ENCODE data around the gene SENP6. TPM values are rescaled to one million over a fixed set of nuclear protein-coding genes. Genes with fewer than 3 reads are reported as not detected.

SENP6 gene
- total and polyA plus RNA-seq, 9 of the 15 experiments (the other 6 are each of a cell fraction or from before 2014, with no cell fraction given), result 11.1 to 79.4 (median 46.8) TPM

DNA sequence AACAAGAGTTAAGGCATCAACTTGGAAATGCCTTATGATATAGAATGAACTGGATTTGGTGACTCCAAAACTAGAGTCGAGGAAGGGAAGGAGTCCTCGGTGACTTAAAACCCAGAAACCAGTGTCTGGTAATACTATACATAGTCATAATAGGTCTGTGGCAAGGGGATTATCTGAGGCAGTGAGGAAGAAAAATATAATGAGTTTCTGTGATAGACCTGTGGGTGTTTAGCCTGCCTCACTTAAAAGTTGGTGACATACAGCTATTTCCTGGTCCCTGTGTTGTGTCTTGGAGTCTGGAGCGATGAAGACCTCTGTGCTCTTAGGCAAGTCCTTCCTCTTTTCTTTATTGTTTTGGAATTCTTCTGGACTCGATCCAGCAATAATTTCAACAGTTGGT is 142.3 kb downstream of the SENP6 start (continued):
- TF ChIP-seq, protein P1, sequence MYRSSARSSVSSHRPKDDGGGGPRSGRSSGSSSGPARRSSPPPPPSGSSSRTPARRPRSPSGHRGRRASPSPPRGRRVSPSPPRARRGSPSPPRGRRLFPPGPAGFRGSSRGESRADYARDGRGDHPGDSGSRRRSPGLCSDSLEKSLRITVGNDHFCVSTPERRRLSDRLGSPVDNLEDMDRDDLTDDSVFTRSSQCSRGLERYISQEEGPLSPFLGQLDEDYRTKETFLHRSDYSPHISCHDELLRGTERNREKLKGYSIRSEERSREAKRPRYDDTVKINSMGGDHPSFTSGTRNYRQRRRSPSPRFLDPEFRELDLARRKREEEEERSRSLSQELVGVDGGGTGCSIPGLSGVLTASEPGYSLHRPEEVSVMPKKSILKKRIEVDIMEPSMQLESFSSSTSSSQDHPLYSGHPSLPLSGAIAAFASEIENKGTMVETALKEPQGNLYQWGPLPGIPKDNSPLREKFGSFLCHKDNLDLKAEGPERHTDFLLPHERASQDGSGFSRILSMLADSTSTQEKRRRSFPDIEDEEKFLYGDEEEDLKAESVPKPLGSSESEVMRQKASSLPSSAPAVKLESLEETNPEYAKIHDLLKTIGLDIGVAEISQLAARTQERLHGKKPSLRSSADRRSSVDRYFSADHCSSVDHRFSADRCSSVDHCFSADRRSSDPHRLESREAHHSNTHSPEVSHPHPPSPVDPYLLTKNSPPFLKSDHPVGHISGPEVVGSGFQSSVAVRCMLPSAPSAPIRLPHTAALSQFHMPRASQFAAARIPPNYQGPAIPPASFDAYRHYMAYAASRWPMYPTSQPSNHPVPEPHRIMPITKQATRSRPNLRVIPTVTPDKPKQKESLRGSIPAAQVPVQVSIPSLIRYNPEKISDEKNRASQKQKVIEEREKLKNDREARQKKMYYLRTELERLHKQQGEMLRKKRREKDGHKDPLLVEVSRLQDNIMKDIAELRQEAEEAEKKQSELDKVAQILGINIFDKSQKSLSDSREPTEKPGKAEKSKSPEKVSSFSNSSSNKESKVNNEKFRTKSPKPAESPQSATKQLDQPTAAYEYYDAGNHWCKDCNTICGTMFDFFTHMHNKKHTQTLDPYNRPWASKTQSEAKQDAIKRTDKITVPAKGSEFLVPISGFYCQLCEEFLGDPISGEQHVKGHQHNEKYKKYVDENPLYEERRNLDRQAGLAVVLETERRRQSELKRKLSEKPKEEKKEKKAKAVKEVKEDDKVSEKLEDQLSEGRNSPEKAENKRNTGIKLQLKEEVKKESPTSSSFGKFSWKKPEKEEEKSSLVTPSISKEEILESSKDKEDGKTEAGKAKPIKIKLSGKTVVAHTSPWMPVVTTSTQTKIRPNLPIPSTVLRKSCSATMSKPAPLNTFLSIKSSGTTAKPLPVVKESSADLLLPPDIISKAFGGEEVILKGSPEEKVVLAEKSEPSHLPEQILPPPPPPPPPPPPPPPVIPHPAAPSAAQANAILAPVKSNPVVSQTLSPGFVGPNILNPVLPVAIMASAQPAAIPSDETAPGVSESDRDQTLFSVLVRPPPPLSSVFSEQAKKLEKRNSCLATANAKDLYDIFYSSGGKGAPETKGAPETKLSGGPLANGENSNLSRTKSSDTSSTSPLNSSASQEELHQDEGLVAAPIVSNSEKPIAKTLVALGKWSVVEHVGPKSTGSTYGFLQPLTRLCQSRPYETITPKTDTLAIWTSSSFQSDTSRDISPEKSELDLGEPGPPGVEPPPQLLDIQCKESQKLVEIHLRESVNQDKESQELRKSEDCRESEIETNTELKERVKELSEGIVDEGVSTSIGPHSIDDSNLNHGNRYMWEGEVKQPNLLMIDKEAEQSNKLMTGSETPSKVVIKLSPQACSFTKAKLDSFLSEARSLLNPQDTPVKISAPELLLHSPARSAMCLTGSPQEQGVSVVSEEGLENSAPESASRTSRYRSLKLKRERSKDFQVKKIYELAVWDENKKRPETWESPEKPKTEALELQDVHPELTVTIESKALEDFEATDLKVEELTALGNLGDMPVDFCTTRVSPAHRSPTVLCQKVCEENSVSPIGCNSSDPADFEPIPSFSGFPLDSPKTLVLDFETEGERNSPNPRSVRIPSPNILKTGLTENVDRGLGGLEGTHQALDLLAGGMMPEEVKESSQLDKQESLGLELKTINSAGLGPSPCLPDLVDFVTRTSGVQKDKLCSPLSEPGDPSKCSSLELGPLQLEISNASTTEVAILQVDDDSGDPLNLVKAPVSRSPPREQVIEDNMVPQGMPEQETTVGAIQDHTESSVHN (IDR thresholded peaks at IDR 0.05; ENCODE audit: borderline replicate concordance in 1 of 2, low read depth in 1 of 2), result no peak
- no peak for TF ChIP-seq MTA3 (IDR thresholded peaks at IDR 0.05; ENCODE audit: borderline replicate concordance)
- TF ChIP-seq BMI1 (IDR thresholded peaks at IDR 0.05; ENCODE audit: low read length), result no peak
- TF ChIP-seq TCFL5 (CRISPR knock-in tag; conservative IDR thresholded peaks at IDR 0.05), result no peak
- TF ChIP-seq NELFE (IDR thresholded peaks at IDR 0.05; ENCODE audit: insufficient read depth, insufficient read length), result no peak
- no peak for TF ChIP-seq SMARCA4 (IDR thresholded peaks at IDR 0.05)

Measured in K562 (cell line).